Measurements from ENCODE around the gene MORN4. TPM values are rescaled to one million over a fixed set of nuclear protein-coding genes. Genes with fewer than 3 reads are reported as not detected.

MORN4 gene
- total RNA-seq, 1 experiment from 2014 or later = 11.9 TPM

- Mint-ChIP-seq H3K27me3 (ENCODE audit: low read depth) (no peaks in the 10 kb centered on the region), H3K4me3 (no peak overlapping the region), H3K9me3 (no peaks in the 10 kb centered on the region), H3K36me3 (ENCODE audit: insufficient read depth in 1 of 3, low read depth in 3 of 3) (peaks cover 19 to 49% (median 42%) of the 10 kb centered on the region in 3 experiments), H3K27ac (peak overlapping the region in 1 of 3 experiments; percentile 18; a peak in 1 of 7 replicates), H3K4me1 (no peaks in the 10 kb centered on the region; a peak in 1 of 4 replicates)
- no peak overlapping the region for H3T11ph ChIP-seq (ENCODE audit: low read length)
- no peak overlapping the region for H2BK15ac ChIP-seq (ENCODE audit: low read depth, low read length)
- no peak overlapping the region for H4K8ac ChIP-seq (replicated peaks; ENCODE audit: insufficient read length, low read depth, low read length)
- no peak overlapping the region for H3K9ac ChIP-seq (ENCODE audit: extremely low read depth, insufficient read length, low read length)
- no peaks in the 10 kb centered on the region for H3K4me1 ChIP-seq (ENCODE audit: insufficient read depth, low read length)
- no peaks in the 10 kb centered on the region for H3K23me2 ChIP-seq (ENCODE audit: insufficient read length, low read depth, low read length, poor library complexity, severe bottlenecking)
- H2AFZ ChIP-seq (ENCODE audit: low read length) = no peak overlapping the region
- H2AK5ac ChIP-seq (ENCODE audit: insufficient read length, low read length) = no peak overlapping the region
- no peaks in the 10 kb centered on the region for H3K79me2 ChIP-seq (ENCODE audit: insufficient read depth, low read length)
- no peaks in the 10 kb centered on the region for H3K9me3 ChIP-seq (ENCODE audit: control insufficient read depth, low read depth, low read length)
- no peak overlapping the region for H3K56ac ChIP-seq (ENCODE audit: insufficient read length, low read depth, low read length)
- H2BK12ac ChIP-seq (ENCODE audit: insufficient read length, low read depth, low read length) = no peak overlapping the region
- no peaks in the 10 kb centered on the region for H3K27me3 ChIP-seq (ENCODE audit: insufficient read depth, low read length)
- no peak overlapping the region for H4K91ac ChIP-seq (ENCODE audit: insufficient read length, low read depth, low read length)
- no peak overlapping the region for H3K18ac ChIP-seq (ENCODE audit: insufficient read length, low read depth, low read length)
- H3K79me1 ChIP-seq (ENCODE audit: insufficient read depth, low read depth, low read length, poor library complexity, severe bottlenecking) = no peaks in the 10 kb centered on the region
- no peak overlapping the region for H3K27ac ChIP-seq (ENCODE audit: insufficient read length, low read depth, low read length)
- no peaks in the 10 kb centered on the region for H4K20me1 ChIP-seq (ENCODE audit: control insufficient read depth, insufficient read depth, insufficient read length)
- no peak overlapping the region for H4K5ac ChIP-seq (ENCODE audit: insufficient read length, low read depth, low read length)
- no peak overlapping the region for H2BK20ac ChIP-seq (ENCODE audit: low read depth, low read length, poor library complexity, severe bottlenecking)
- no peak overlapping the region for H3K4ac ChIP-seq (ENCODE audit: low read depth, low read length)
- TF ChIP-seq CTCF (conservative IDR thresholded peaks at IDR 0.05) = peak; percentile 96
- no peak overlapping the region for H3K14ac ChIP-seq (ENCODE audit: insufficient read depth, low read length)
- no peak overlapping the region for H3K4me2 ChIP-seq (ENCODE audit: insufficient read depth, insufficient read length, low read length)
- no peak overlapping the region for H2BK120ac ChIP-seq (ENCODE audit: low read depth, low read length, poor library complexity, severe bottlenecking)
- no CpG with 5 or more reads among the region's 2 CpGs for WGBS (ENCODE audit: extremely low coverage, insufficient read length, low lambda C conversion rate)
- no peak overlapping the region for H2BK5ac ChIP-seq (ENCODE audit: insufficient read length, low read length)
- peak; percentile 43 for DNase-seq
- no peak overlapping the region for H3K23ac ChIP-seq (ENCODE audit: insufficient read length, low read depth, low read length)
Observed at GRCh38 chr10:97676770-97677581, 43.7 kb upstream of the MORN4 start.

All from H9 (cell line).